ENCODE results near the gene APBB2.

DNA sequence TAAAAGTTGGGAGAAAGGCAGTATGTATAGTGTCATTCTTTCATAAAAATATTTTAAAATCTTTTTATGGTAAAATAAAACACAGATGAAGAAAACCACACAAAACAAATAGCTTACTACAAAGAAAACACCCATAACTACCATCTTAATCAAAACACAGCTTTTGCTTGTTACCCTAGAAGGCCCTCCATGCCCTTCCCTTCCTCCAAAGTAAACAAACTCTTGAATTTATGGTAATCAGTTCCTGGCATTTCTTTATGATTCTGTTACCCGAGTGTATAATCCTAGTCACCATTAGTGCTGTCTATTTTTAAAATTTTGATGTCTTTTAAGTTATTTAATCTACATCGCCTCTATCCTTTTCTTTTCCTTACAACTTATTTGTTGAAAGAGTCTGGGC lies 170.9 kb downstream of the APBB2 start:
- TF ChIP-seq BHLHE40 (IDR thresholded peaks at IDR 0.05; ENCODE audit: low read depth, low read length) = no peak
- no peak for TF ChIP-seq CTCF (conservative IDR thresholded peaks at IDR 0.05; ENCODE audit: low read depth, low read length)
- TF ChIP-seq POLR2A (IDR thresholded peaks at IDR 0.05; ENCODE audit: low read depth, low read length) = no peak
- no peak for TF ChIP-seq MAZ (IDR thresholded peaks at IDR 0.05; ENCODE audit: borderline replicate concordance, low read depth, low read length)
- TF ChIP-seq USF2 (IDR thresholded peaks at IDR 0.05; ENCODE audit: low read depth, low read length) = no peak
- TF ChIP-seq RFX5 (IDR thresholded peaks at IDR 0.05; ENCODE audit: low read depth, low read length) = no peak
- no peak for TF ChIP-seq SMC3 (IDR thresholded peaks at IDR 0.05; ENCODE audit: low read depth, low read length)
- no peak for TF ChIP-seq CEBPB (IDR thresholded peaks at IDR 0.05; ENCODE audit: low read depth, low read length)
- no peak for TF ChIP-seq FOS (IDR thresholded peaks at IDR 0.05; ENCODE audit: low read depth, low read length)
- TF ChIP-seq MAFK (IDR thresholded peaks at IDR 0.05; ENCODE audit: low read depth, low read length) = no peak
- no peak for TF ChIP-seq RAD21 (IDR thresholded peaks at IDR 0.05; ENCODE audit: low read length)
- TF ChIP-seq RCOR1 (IDR thresholded peaks at IDR 0.05; ENCODE audit: insufficient replicate concordance, low read length) = no peak
- TF ChIP-seq NFE2L2 (IDR thresholded peaks at IDR 0.05; ENCODE audit: low read depth, low read length) = no peak
- TF ChIP-seq MXI1 (IDR thresholded peaks at IDR 0.05; ENCODE audit: borderline replicate concordance, low read depth, low read length) = no peak

Data from IMR-90 (cell line).